ENCODE data around the gene DNAJA1. TPM values are rescaled to one million over a fixed set of nuclear protein-coding genes. Genes with fewer than 3 reads are reported as not detected.

DNAJA1 gene
- total RNA-seq, 2 experiments from 2014 or later, result 109 to 110 TPM

DNA sequence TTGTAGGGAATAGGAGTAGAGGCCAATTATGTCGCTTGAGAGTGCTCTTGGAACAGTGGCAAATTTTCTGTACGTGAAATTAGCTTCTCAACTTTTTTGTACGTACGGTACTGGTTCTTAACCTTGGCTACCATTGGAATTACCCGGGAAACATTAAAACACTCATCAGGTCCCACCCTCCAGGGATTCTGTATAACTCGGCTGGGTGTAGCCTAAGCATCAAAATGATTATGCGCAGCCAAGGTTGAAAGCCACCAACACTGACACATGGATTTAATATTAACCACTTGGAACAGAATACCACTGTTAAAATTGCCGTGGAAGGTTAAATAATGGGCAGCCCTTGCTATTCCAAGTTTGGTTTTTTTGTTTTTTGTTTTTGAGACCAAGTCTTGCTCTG, 17.4 kb downstream of the DNAJA1 start:
- intact Hi-C loops (cut with micrococcal nuclease; ENCODE audit: unreplicated experiment), result no loop called here
- POLR2A ChIA-PET, result no interaction called here
- no peak overlapping the region for H2AFZ ChIP-seq (ENCODE audit: low read length)
- H3K9me2 ChIP-seq (ENCODE audit: insufficient read depth, low read length), result no peaks in the 10 kb centered on the region
- H4K20me1 ChIP-seq (ENCODE audit: insufficient read depth, low read length), result no peaks in the 10 kb centered on the region
- TF ChIP-seq, protein P1, sequence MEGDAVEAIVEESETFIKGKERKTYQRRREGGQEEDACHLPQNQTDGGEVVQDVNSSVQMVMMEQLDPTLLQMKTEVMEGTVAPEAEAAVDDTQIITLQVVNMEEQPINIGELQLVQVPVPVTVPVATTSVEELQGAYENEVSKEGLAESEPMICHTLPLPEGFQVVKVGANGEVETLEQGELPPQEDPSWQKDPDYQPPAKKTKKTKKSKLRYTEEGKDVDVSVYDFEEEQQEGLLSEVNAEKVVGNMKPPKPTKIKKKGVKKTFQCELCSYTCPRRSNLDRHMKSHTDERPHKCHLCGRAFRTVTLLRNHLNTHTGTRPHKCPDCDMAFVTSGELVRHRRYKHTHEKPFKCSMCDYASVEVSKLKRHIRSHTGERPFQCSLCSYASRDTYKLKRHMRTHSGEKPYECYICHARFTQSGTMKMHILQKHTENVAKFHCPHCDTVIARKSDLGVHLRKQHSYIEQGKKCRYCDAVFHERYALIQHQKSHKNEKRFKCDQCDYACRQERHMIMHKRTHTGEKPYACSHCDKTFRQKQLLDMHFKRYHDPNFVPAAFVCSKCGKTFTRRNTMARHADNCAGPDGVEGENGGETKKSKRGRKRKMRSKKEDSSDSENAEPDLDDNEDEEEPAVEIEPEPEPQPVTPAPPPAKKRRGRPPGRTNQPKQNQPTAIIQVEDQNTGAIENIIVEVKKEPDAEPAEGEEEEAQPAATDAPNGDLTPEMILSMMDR (conservative IDR thresholded peaks at IDR 0.05; ENCODE audit: low read length), result no peak
- TF ChIP-seq EZH2phosphoT487 (IDR thresholded peaks at IDR 0.05; ENCODE audit: borderline replicate concordance, low read depth, low read length), result no peak
- no peak for DNase-seq (ENCODE audit: low spot score)
- H3K4me1 ChIP-seq (ENCODE audit: insufficient read depth, low read length, poor library complexity, severe bottlenecking), result no peaks in the 10 kb centered on the region
- BruUV-seq (replicated peaks), result no TSS peak
- H3K27ac ChIP-seq (ENCODE audit: low read depth, low read length, poor library complexity, severe bottlenecking), result no peak overlapping the region
- CTCF ChIA-PET (ENCODE audit: unreplicated experiment), result no interaction called here
- no peaks in the 10 kb centered on the region for H3K9me3 ChIP-seq (ENCODE audit: low read length)
- H3K4me2 ChIP-seq (ENCODE audit: low read length), result no peak overlapping the region
- H3K36me3 ChIP-seq (ENCODE audit: insufficient read depth, low read length), result peaks cover 81% of the 10 kb centered on the region
- H3K79me2 ChIP-seq (ENCODE audit: insufficient read depth, low read depth, low read length), result no peaks in the 10 kb centered on the region
- H3K4me3 ChIP-seq (ENCODE audit: low read depth, low read length, poor library complexity, severe bottlenecking), result no peak overlapping the region

DNA sequence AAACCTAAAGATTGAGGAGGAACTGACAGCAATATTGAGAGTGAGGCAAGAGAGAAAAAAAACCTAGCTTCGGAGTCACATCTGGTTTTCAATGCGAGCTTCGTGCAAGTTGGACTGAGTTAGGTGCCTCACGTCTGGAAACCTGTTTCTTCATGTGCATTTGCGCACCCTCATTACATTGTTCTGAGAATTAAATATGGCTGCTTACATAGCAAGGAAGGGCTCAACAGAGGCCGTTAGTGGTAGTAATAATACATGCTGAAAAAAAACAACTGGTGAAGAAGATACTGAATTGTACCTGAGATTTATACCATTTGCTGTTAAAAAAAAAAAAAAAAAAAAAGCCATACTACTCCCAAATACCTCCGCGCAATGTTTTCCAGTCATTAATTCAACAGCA, 18.6 kb downstream of the DNAJA1 start:
- Histone ChIP-seq H3K36me3 (ENCODE audit: insufficient read depth, low read length) (peaks cover 79% of the 10 kb centered on the region), H3K4me2 (ENCODE audit: low read length) (no peak overlapping the region; the same call in 1 of the 2 replicates), H3K9me3 (ENCODE audit: low read length) (no peaks in the 10 kb centered on the region), H3K4me3 (ENCODE audit: low read depth, low read length, poor library complexity, severe bottlenecking) (no peak overlapping the region), H3K79me2 (ENCODE audit: insufficient read depth, low read depth, low read length) (no peaks in the 10 kb centered on the region), H3K9me2 (ENCODE audit: insufficient read depth, low read length) (no peaks in the 10 kb centered on the region), H4K20me1 (ENCODE audit: insufficient read depth, low read length) (no peaks in the 10 kb centered on the region), H3K4me1 (ENCODE audit: insufficient read depth, low read length, poor library complexity, severe bottlenecking) (no peaks in the 10 kb centered on the region), H3K27ac (ENCODE audit: low read depth, low read length, poor library complexity, severe bottlenecking) (no peak overlapping the region), H2AFZ (ENCODE audit: low read length) (no peak overlapping the region)
- CTCF ChIA-PET (ENCODE audit: unreplicated experiment), result no interaction called here
- POLR2A ChIA-PET, result no interaction called here
- no TSS peak for BruUV-seq (replicated peaks)
- DNase-seq (ENCODE audit: low spot score), result no peak
- intact Hi-C loops (cut with micrococcal nuclease; ENCODE audit: unreplicated experiment), result no loop called here
- no peak for TF ChIP-seq EZH2phosphoT487 (IDR thresholded peaks at IDR 0.05; ENCODE audit: borderline replicate concordance, low read depth, low read length)
- TF ChIP-seq, protein P1 (conservative IDR thresholded peaks at IDR 0.05; ENCODE audit: low read length), result no peak

DNA sequence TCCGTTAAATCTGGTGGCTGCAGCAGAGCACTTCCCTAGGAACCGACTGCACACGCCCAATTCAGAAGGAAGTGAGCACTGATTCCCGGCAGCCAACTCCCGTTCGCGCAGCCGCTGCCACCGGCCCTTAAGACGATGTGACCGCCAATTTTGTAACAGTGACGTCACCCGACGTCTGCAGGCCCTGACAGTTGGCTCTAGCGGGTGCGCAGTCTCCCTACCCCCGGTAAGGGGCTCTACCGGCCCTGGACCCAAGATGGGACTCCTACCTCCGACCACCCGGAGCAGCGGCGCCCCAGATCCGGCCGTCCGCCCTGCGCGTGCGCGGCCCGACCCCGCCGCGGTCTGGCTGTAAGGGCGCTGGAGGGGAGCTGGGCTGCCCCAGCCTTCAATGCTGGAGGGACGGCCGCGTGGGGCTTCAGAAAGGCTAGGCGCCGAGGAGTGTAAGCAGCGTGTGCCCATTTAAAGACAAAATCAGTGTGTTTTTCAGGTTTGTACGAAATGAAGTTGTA, 19.1 kb downstream of the DNAJA1 start:
- no peaks in the 10 kb centered on the region for H3K4me1 ChIP-seq (ENCODE audit: insufficient read depth, low read length, poor library complexity, severe bottlenecking)
- no peaks in the 10 kb centered on the region for H4K20me1 ChIP-seq (ENCODE audit: insufficient read depth, low read length)
- no peak overlapping the region; the same call in 1 of the 2 replicates for H3K4me2 ChIP-seq (ENCODE audit: low read length)
- intact Hi-C loops (cut with micrococcal nuclease; ENCODE audit: unreplicated experiment), result no loop called here
- TF ChIP-seq, protein P1 (conservative IDR thresholded peaks at IDR 0.05; ENCODE audit: low read length), result no peak
- TF ChIP-seq EZH2phosphoT487 (IDR thresholded peaks at IDR 0.05; ENCODE audit: borderline replicate concordance, low read depth, low read length), result no peak
- POLR2A ChIA-PET, result no interaction called here
- H2AFZ ChIP-seq (ENCODE audit: low read length), result no peak overlapping the region
- H3K9me3 ChIP-seq (ENCODE audit: low read length), result no peaks in the 10 kb centered on the region
- BruUV-seq (replicated peaks), result no TSS peak
- no peak overlapping the region for H3K27ac ChIP-seq (ENCODE audit: low read depth, low read length, poor library complexity, severe bottlenecking)
- no peak for DNase-seq (ENCODE audit: low spot score)
- peaks cover 79% of the 10 kb centered on the region for H3K36me3 ChIP-seq (ENCODE audit: insufficient read depth, low read length)
- H3K79me2 ChIP-seq (ENCODE audit: insufficient read depth, low read depth, low read length), result no peaks in the 10 kb centered on the region
- no peak overlapping the region for H3K4me3 ChIP-seq (ENCODE audit: low read depth, low read length, poor library complexity, severe bottlenecking)
- no peaks in the 10 kb centered on the region for H3K9me2 ChIP-seq (ENCODE audit: insufficient read depth, low read length)
- CTCF ChIA-PET (ENCODE audit: unreplicated experiment), result no interaction called here
